ENCODE results near the gene TMEM132D. TPM values are rescaled to one million over a fixed set of nuclear protein-coding genes. Genes with fewer than 3 reads are reported as not detected.
A peak's percentile ranks its signal among the peaks of the same experiment; 100 is the strongest.
"Not testable (repeated sequence)": the region's sequence is repeated elsewhere in the genome, so short reads cannot be mapped to it uniquely, and the experiment has no call there.

TMEM132D gene
- total RNA-seq, 1 donor from 2014 or later = 0.18 TPM

DNA sequence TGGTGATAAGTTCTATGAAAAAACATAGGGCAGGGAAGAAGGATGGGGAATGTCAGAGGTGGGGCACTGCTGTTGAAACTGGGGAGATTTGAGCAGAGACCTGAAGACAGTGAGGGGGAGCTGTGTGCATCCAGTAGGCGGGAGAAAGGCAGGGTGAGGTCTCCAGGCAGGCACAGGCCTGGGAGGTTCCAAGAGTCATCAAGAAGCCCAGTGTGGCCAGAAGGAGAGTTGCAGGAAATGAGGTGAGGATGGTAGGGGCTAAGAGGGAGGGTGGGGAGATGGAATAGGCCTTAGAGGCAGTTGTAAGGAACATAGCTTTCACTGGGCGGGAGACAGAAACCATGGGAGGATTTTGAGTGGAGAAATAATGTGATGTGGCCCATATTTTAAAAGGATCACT lies 708.7 kb downstream of the TMEM132D start:
- no peak for DNase-seq (ENCODE audit: low spot score)
- ATAC-seq = no peak
- intact Hi-C loops (cut with DNase I) = no loop called here

DNA sequence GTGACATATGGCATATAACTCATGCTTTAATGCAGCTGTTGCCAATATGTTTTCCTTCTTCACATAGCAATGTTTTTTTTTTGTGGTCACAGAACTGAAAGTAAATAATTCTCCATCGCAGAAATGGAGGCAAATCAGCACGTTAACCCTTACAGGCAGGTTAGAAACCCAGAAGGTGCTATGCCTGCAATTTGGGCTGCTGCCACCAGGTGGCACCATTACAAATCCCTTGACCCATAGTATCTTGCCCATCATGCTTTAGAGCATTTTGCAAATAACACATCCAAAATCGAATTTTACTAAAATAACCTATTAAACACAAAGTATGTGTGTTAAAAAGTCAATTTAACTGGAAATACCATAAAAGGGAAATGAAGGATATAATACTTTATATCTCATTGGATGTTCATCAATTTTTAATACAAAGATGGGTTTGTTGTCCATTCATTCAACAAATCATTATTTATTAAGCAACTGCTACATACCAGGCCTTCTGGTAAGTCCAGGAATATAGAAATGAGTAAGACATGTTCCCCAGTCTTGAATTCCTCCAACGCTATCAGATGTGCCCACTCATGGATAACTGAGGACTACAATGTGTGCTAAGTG lies 710.5 kb downstream of the TMEM132D start:
- no peak for DNase-seq (ENCODE audit: low spot score)
- no peak for ATAC-seq
- intact Hi-C loops (cut with DNase I) = no loop called here

DNA sequence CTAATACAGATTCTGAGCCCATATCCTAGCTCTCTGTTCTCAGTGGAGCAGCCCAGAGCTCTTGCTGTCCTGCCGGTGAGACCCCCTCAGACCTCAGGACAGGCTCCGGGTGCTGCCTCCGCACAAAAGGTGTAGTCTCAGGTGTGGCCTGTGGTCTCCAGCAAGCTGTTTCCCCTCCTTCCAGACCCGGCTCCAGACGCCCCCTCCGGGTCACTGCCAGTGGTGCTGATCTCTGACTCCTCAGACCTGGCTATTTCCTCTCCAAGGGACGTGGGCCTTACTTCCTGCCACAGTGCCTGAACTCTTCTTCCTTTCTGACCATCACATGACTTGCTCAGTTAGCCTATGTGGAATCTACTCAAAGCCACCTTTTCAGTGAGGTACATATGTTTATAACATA lies 713.0 kb downstream of the TMEM132D start:
- intact Hi-C loops (cut with DNase I) = no loop called here
- DNase-seq (ENCODE audit: low spot score) = no peak
- ATAC-seq = no peak

DNA sequence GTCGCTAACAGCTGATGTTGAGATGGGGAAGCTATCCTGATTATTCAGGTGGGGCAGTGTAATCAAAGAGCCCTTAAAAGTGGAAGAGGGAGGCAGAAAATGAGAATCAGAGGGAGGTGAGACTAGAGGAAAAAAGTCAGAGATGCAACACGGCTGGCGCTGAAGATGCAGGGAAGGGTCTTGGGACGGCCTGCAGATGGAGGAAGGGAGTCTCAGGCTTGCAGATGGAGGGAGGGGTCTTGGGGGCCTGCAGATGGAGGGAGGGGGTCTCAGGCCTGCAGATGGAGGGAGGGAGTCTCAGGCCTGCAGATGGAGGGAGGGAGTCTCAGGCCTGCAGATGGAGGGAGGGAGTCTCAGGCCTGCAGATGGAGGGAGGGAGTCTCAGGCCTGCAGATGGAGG lies 713.9 kb downstream of the TMEM132D start:
- intact Hi-C loops (cut with DNase I); DNase-seq (ENCODE audit: low spot score); ATAC-seq: not testable (repeated sequence)

DNA sequence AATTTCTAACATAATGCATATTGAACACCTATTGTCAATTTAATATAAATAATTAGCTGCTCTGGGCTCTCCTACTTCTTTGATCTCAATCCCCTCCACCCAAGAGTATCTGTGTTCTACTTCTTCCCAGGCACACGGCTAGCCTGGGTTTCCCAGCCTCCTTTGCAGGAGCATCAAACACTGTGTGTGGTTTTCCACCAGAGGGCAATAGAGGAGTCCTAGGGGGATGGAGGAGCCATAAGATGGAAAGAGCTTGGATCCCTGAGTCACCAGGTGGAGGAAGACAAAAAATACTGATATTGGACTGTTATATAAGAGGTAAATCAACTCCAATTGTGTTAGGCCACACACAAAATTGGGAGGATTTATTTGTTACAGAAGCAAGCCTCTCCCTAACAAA lies 716.9 kb downstream of the TMEM132D start:
- ATAC-seq = no peak
- intact Hi-C loops (cut with DNase I) = no loop called here
- DNase-seq (ENCODE audit: low spot score) = no peak

DNA sequence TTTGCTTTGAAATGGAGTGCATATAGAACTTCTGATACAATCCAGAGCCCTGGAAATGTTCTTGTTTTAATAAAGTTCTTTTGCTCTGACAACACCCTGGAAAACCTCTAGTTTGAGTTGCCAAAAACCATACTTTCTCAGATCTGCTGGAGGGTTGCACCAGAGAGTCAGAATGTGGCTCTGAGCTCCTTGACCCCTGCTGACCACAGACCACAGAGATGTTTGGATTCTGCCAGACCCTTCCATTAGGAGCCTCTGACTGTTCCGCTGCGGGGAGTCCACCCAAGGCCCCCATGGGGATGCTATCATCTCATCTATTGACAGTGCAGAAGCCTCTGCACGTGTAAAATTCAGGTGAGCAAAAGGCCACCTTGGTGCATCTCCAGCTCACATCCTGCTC lies 718.0 kb downstream of the TMEM132D start:
- intact Hi-C loops (cut with DNase I) = no loop called here
- ATAC-seq (no peak), DNase-seq (ENCODE audit: low spot score) (no peak)

DNA sequence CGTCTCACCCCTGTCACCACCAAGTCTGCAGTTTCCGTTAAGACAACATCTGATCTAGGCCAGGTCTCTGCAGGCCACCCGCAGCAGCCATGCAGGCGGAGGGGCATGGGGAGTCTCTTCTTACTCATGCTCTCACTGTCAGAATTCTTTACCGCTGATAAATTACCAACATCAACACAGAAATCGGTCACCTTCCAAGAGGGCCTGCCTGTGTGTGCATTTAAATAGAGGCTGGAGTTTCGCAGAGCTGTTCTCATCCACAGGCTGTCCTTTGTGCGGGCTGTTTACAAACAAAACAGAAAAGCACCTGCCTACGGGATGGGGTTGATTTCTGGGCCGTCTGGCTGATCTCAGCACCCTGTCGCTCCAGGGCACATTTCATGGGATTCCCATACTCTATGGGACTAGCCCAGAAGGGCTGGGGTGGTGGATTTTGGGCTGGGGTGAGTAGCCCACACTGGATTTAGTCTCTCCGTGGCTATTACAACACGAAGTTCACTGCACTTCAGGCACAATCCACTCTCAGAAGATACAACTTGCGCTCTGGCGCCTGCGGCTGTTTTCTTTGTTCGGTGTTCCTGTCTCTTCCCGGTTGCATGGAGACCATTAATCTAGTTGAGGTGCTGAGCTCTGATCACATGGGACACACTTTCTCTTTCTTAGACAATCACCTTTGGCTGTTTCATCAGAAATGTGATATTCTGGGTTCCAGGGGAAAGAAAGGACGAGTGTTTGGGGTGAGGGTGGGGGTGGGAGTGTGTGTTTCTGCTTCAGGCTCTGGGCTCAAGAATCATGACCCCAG lies 719.5 kb downstream of the TMEM132D start:
- intact Hi-C loops (cut with DNase I) = no loop called here
- DNase-seq (ENCODE audit: low spot score) (no peak), ATAC-seq (peak; percentile 49)

DNA sequence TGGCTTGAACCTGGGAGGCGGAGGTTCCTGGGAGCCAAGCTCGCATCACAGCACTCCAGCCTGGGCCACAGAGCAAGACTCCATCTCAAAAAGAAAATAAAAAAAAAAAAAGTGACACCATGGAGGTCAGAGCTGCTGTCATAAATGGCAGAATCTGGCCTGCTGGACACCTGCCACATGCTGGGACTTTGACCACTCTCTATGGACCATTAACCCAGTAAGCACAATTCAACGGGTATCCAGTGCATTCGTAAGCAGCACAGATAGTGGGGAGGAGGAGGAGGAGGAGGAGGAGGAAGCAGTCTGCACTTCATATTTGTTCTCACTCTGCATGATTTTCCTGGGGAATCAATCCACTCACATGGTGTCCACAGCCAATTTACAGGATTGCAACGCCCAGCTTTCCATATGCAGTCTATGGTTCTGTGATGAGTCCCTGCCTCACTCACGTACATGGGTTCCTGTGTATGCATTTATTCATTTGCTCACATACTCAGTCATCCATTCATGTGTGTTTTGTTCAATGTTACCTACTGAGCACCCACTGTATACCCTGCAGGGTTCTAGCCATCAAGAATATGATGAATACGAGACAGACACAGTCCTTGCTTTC lies 723.8 kb downstream of the TMEM132D start:
- DNase-seq (ENCODE audit: low spot score) (no peak), ATAC-seq (no peak)
- intact Hi-C loops (cut with DNase I) = no loop called here

DNA sequence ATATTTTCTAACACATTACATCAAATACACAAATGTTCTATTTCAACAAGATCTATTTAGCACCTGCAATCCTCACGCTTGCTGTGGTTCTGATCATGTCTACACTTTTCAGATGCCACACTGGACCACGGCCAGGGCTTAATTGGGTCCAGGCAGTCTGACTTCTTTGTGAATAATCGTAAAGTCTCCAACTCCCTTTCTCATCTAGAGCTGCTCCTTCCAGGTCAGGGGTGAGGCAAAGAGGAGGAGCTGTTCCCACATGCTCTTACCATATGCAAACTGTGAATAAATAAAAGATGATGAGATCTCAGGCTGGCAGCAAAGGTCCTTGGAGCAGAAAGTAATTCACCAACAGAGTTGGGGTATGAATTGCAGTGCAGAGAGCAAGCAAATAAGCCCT lies 733.9 kb downstream of the TMEM132D start:
- ATAC-seq = no peak
- DNase-seq (ENCODE audit: low spot score) = no peak
- intact Hi-C loops (cut with DNase I) = no loop called here

DNA sequence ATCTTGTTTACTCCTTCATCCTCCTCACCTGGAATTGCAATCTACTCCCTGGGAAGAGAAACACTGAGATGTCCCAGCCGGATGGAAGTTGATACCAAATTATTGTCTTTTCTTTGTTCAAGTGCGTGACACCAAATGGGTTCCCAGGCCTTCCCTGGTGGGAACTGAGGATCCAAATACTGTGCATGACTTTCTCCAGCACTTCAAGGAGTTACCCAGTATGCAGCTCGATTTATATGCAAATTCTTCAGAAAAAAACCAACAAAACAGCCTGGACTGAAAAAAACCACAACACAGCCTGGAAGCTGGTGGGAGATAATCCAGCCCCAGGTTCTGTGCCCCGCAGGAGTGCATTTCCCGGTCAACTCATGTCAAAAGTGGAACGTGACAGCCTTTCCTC lies 740.0 kb downstream of the TMEM132D start:
- DNase-seq (ENCODE audit: low spot score) = no peak
- intact Hi-C loops (cut with DNase I) = no loop called here
- ATAC-seq = no peak

DNA sequence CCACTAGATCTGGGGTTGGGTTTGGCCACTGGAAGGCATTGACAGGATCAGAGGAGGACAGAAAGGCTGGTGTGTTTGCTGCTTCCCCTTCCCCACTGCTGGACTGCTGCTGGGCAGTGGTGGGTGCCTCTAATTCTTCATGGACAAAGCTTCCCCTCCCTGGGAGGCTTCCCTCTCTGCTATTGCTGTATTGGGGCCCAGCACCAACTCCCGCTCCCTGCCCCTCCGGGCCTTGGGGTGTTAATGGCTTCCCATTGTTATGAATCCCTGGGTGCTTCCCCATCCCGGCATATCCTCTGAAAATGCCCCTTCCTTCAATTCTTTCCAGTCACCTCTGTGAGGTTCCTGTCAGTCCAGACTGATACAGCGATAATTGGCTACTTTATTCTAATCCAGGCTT lies 740.4 kb downstream of the TMEM132D start:
- ATAC-seq = no peak
- intact Hi-C loops (cut with DNase I) = no loop called here
- DNase-seq (ENCODE audit: low spot score) = no peak

DNA sequence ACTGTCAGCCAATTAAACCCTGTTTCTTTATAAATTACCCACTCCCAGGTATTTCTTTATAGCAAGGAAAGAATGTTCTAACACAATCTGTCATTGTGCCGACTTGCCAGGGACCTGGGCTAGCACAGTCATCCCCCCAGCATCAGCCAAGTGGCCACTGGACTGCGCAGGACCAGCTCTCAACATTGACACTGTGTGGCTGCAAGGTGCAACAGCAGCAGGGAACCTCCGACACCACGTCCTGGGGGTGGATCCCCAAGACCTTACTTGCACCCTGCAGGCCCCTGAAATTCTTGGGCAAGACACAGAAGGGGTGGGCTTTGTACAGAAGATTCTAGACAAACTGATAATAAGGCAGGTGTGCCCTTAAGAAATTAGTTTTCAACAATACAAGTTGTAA lies 741.0 kb downstream of the TMEM132D start:
- intact Hi-C loops (cut with DNase I) = no loop called here
- ATAC-seq = no peak
- DNase-seq (ENCODE audit: low spot score) = no peak

DNA sequence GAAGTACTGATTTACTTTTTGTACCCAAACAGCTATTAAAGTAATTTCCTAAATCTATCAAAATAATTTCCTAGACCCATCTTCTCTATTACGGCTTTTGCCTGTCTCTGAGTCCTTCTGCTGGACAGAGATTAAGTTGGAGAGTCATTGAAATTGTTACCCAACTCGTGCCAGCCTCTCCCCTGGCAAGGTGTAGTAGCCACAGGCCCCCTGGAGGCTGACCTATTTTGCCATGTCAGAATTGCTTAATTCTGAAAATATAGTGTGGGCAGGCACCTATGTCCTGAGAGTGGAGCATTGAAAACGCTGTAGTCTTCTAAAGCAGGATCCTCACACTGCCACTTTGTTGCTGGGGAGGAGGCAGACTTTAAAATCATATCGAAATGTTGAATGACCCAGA lies 742.3 kb downstream of the TMEM132D start:
- intact Hi-C loops (cut with DNase I) = no loop called here
- ATAC-seq = no peak

DNA sequence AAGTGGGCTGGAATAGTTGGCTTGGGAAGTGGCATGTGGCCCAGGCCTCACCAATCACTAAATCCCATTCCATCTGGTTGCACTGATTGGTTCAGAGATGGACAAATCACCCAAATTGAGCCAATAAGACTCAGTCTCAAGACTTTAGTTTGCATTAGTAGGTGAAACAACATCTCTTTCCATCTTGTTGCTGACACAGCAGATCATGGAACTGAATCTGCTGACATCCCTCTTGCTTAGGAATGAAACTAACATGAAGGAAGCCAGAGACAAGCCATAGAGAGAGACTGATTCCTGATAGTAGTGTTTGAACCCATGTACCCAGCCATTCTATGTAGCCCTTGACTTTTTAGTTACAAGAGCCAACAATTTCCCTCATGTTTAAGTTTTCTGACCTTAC lies 743.5 kb downstream of the TMEM132D start:
- intact Hi-C loops (cut with DNase I) = no loop called here
- ATAC-seq = no peak
- DNase-seq (ENCODE audit: low spot score) = no peak

More for the DNA sequence above, 742.3 kb downstream of the TMEM132D start:
- no peak for DNase-seq (ENCODE audit: low spot score)

DNA sequence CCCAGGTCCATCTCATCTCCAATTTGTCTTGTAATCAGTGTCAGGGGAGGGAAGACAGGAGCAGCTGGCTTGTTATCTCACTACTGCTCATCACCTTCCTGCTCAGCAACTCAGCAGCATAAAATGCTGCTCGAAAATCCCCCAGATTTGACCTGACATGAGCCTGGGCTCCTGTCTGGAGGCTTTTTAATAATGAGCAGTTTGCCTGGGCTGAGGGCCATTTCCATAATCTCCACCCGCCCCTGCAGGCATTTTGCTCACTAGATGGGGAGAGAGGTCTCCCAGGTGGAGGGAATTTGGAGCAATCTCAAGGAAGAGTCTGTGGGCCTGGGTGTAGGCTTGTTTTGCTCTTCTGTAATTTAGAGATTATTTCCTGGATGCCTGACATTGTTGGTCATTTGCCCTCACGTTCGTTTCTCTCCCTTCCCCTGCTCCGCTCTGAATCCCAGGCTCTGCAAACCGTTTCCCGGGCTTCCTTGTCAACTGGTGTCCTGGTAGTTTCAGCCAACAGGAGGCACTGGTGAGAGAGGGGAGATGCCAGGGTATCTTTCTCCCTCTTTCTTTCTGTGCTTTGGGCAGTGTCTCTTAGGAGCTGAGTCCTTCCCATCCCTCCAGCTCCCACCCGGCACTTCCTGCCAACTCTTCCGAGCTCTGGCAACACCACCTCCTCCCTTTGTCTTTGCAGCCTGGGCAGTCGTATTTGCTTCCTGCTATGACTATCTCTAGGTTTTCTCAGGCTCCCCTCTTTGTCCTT lies 751.3 kb downstream of the TMEM132D start:
- ATAC-seq (no peak), DNase-seq (ENCODE audit: low spot score) (no peak)
- intact Hi-C loops (cut with DNase I) = no loop called here

DNA sequence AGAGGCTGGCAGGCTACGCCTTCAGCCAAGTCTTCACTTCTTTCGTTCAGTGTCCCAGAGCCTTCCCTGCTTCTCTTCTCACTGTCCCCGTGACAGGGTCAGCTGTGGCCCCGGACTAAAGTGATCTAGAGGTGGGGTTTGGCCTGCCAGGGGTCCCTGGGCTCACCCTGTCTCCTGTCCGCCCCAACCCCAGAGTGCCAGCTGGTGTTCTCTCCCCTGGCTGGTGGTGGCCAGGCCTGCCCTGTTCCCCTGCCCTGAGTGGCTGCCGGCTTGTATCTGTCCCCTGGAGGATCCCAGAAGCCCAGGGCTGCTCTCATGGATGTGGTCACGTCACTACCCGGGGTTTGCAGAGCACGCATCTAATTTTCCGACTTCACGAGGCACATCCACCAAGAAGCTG lies 753.1 kb downstream of the TMEM132D start:
- intact Hi-C loops (cut with DNase I) = no loop called here
- DNase-seq (ENCODE audit: low spot score) (no peak), ATAC-seq (no peak)

DNA sequence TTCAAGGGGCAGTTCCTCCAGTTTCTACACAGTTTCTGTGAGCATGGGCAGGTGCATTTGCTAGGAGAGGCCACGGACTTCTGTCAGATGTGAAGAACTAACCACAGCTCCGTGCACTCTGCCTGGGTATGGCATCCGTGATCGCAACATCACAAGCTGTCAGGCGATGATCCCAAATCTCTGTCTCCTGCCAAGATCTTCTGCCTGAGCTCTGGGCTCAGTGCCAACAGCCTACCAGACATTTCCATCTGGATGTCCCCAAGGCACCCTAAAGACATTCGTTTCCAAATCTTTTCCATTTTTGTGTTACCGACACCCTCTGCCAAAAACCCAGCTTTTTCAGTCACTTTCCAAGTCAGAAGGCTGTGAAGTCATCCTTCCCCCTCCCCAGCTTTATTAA lies 758.4 kb downstream of the TMEM132D start:
- ATAC-seq (peak; percentile 45), DNase-seq (ENCODE audit: low spot score) (no peak)
- intact Hi-C loops (cut with DNase I) = no loop called here

DNA sequence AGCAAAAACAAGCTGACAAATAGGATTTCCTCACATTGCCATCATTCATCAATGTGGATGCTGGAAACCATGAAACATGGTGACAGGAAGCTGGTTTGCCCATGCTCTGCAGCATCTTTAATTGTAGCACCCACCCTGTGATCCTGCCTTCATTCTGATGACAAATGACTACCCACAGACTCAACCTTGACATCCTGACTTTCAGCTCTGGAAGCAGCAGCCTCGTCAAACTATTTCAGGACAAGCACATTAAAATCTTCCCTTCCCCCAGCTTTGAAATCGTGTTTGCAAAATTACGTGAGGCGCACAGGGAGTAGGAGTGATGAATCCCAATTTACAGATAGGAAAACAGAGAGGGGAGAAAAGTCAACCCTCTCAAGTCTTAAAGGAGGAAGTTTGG lies 765.0 kb downstream of the TMEM132D start:
- no peak for DNase-seq (ENCODE audit: low spot score)
- intact Hi-C loops (cut with DNase I) = no loop called here
- ATAC-seq = no peak

DNA sequence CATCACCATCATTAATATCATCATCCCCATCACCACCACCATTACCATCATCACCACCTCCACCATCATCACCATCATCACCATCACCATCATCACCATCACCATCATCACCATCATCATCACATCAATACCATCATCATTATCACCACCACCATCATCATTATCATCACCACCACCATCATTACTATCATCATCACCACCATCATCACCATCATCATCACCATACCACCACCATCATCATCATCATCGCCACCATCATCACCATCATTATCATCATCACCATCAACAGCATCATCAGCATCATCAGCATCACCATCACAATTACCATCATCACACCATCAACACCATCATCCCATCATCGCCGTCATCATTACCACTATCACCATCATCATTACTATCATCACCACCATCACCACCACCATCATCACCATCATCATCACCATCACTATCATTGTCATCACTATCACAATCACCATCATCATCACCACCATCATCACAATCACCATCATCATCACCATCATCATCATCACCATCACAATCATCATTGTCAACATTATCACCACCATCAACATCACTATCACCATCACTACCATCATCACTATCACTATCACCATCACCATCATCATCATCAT lies 767.0 kb downstream of the TMEM132D start:
- intact Hi-C loops (cut with DNase I) = no loop called here
- no peak for ATAC-seq

More for the DNA sequence above, 767.0 kb downstream of the TMEM132D start:
- DNase-seq (ENCODE audit: low spot score) = no peak

All from sciatic nerve (tissue), 2 donors.